Stimulated activated CD8-positive, alpha-beta memory T cell treated with anti-CD3 and anti-CD28 coated beads, Interleukin-12 subunit alpha, Interleukin-12 subunit beta, amount 100 ng/mL, for 24 hours (primary cell): ENCODE results near the gene TBC1D1.
"Not testable (repeated sequence)": the region's sequence is repeated elsewhere in the genome, so short reads cannot be mapped to it uniquely, and the experiment has no call there.

Experiments used
- DNase-seq: peaks from one replicate; pipeline ENCODE4 v3.0.0-alpha.2; 2020; ENCODE audit errors: extremely low read depth

Gene TBC1D1

GRCh38 chr4:37889849-37890800 is 759 bp upstream of the TBC1D1 start:
- peak; percentile 5 for DNase-seq

- DNase-seq, result peak; percentile 21
Observed at GRCh38 chr4:37891260-37892159, 626 bp downstream of the TBC1D1 start.

GRCh38 chr4:37892641-37893040 is 1.8 kb downstream of the TBC1D1 start:
- peak; percentile 28 for DNase-seq

- DNase-seq, result no peak
Observed at GRCh38 chr4:37893164-37893563, 2.3 kb downstream of the TBC1D1 start.

- no peak for DNase-seq
Observed at GRCh38 chr4:37895271-37895670, 4.4 kb downstream of the TBC1D1 start.

GRCh38 chr4:37896206-37896860 is 5.4 kb downstream of the TBC1D1 start:
- no peak for DNase-seq

GRCh38 chr4:37902212-37902611 is 11.3 kb downstream of the TBC1D1 start:
- DNase-seq, result no peak

GRCh38 chr4:37902738-37903693 is 12.1 kb downstream of the TBC1D1 start:
- no peak for DNase-seq

- no peak for DNase-seq
Observed at GRCh38 chr4:37903901-37904300, 13.0 kb downstream of the TBC1D1 start.

GRCh38 chr4:37904824-37905223 is 13.9 kb downstream of the TBC1D1 start:
- no peak for DNase-seq

GRCh38 chr4:37905533-37906169 is 14.8 kb downstream of the TBC1D1 start:
- no peak for DNase-seq

- no peak for DNase-seq
Observed at GRCh38 chr4:37908488-37909331, 17.8 kb downstream of the TBC1D1 start.

GRCh38 chr4:37909332-37910090 is 18.6 kb downstream of the TBC1D1 start:
- DNase-seq, result no peak

- DNase-seq, result no peak
Observed at GRCh38 chr4:37910091-37910486, 19.2 kb downstream of the TBC1D1 start.

- DNase-seq, result no peak
Observed at GRCh38 chr4:37914539-37914938, 23.7 kb downstream of the TBC1D1 start.

- no peak for DNase-seq
Observed at GRCh38 chr4:37917388-37917787, 26.5 kb downstream of the TBC1D1 start.

- DNase-seq, result no peak
Observed at GRCh38 chr4:37918653-37919052, 27.8 kb downstream of the TBC1D1 start.

GRCh38 chr4:37922328-37922727 is 31.4 kb downstream of the TBC1D1 start:
- DNase-seq, result no peak

GRCh38 chr4:37923089-37923488 is 32.2 kb downstream of the TBC1D1 start:
- not testable (repeated sequence) for DNase-seq
